Mesodermal cell (in vitro differentiated cells): ENCODE data around the gene GHITM.
"Not testable (repeated sequence)": the region's sequence is repeated elsewhere in the genome, so short reads cannot be mapped to it uniquely, and the experiment has no call there.

Source experiments
- H3K27ac ChIP-seq: 2 replicates; pipeline ENCODE4 v1.7.0; 2013; ENCODE audit warnings: mild to moderate bottlenecking, low read depth, low read length, moderate library complexity; ENCODE audit not compliant: severe bottlenecking
- H3K36me3 ChIP-seq: 2 replicates; pipeline ENCODE4 v1.7.1; 2013; ENCODE audit warnings: mild to moderate bottlenecking, low read length, moderate library complexity; ENCODE audit not compliant: control insufficient read depth, insufficient read depth
- H3K4me1 ChIP-seq: one replicate; pipeline ENCODE4 v1.7.1; 2013; ENCODE audit warnings: mild to moderate bottlenecking, low read length; ENCODE audit not compliant: insufficient read depth, control insufficient read depth, poor library complexity, severe bottlenecking
- H3K4me3 ChIP-seq: 2 replicates; pipeline ENCODE4 v1.7.0; 2013; ENCODE audit warnings: low read length, control low read depth, mild to moderate bottlenecking; ENCODE audit not compliant: insufficient read depth, poor library complexity, severe bottlenecking; ENCODE audit errors: extremely low read depth
- H3K9me3 ChIP-seq: 2 replicates; pipeline ENCODE4 v1.7.1; 2013; ENCODE audit warnings: mild to moderate bottlenecking, low read length, moderate library complexity; ENCODE audit not compliant: control insufficient read depth
- WGBS, 2 experiments: methylation state at CpG; one replicate each; pipeline ENCODE4 v1.1.5; 2013; ENCODE audit warnings: missing lambda C conversion rate in 2 of 2; ENCODE audit not compliant: insufficient coverage in 2 of 2; 5-methylcytosine and 5-hydroxymethylcytosine counted together

GHITM gene

DNA sequence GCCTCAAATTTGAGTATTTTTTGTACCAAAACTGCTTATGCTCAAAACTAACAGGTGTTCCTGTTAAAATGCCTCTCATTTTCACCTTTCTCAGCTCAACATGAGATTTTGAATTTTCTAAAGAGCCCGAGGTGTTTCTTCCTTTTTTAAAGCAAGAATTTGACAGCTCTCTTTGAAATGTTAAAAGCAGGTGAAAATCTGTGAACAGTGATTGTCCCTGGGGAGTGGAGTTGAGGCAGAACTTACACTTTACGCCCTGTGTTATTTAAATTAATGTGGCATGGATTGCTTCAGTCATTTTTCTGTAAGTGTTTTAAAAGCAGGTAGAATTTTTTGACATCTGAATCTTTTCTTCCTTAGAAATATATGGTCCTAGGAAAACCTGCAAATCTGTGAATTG is 25.1 kb downstream of the GHITM start:
- no peak overlapping the region for H3K27ac ChIP-seq
- H3K9me3 ChIP-seq = no peaks in the 10 kb centered on the region
- no peak overlapping the region for H3K4me3 ChIP-seq
- no peaks in the 10 kb centered on the region for H3K36me3 ChIP-seq
- WGBS, 2 experiments = 0 to 20% methylated on average over 1 to 2 of the region's 2 CpGs
- no peaks in the 10 kb centered on the region for H3K4me1 ChIP-seq

DNA sequence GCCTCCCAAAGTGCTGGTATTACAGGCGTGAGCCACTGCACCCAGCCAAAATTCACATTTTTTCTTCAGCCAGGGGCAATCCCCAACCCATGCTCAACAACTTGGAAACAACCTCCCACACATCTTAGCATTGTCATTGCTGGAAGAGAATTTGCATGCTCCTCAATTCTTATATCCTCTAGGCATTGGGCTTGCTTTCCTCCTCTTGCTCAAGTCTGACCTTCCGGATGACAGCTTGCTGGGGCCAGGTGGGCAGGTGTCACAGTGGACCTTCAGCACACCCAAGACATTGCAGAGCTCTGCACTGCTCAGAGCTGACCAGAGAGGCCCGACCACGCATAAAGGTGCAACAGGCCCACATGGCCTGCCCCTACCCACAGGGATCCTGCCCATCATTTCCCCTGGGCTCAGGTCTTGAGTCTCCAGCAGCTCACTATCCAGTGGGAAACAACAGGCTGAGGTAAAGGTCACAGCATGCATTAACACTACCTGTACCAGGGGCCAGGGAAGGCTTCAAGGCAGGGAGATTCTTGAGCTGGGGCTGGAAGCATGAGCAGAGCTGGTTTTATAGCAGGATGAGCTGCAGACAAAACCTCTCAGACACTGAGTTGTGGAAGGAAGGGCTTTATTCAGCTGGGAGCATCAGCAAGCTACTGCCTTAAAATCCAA is 27.4 kb downstream of the GHITM start:
- Histone ChIP-seq H3K9me3 (no peaks in the 10 kb centered on the region), H3K27ac (no peak overlapping the region), H3K36me3 (no peaks in the 10 kb centered on the region), H3K4me1 (no peaks in the 10 kb centered on the region), H3K4me3 (no peak overlapping the region)
- WGBS, 2 experiments = 89 to 90% methylated on average over 4 of the region's 4 CpGs

DNA sequence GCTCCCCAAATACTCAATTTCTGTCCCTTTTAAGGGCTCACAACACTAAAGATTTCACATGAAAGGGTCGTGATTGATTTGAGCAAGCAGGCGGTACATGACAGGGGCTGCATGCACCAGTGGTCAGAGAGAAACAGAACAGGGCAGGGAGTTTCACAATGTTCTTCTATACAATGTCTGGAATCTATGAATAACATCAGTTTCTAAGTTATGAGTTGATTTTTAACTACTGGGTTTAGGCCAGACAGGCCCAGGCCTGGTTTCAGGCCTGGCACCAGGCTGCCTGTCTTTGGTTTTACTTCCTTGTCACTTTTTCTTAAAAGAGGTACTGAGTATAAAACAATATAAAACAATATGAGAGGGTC is 28.0 kb downstream of the GHITM start:
- not testable (repeated sequence) for H3K9me3 ChIP-seq, H3K36me3 ChIP-seq, H3K4me1 ChIP-seq, H3K4me3 ChIP-seq, H3K27ac ChIP-seq
- no CpG with 5 or more reads among the region's 2 CpGs for WGBS, 2 experiments

GRCh38 chr10:84168382-84168781 is 29.1 kb downstream of the GHITM start:
- H3K4me3 ChIP-seq, H3K36me3 ChIP-seq, H3K4me1 ChIP-seq, H3K9me3 ChIP-seq, H3K27ac ChIP-seq: not testable (repeated sequence)
- WGBS, 2 experiments = 98% methylated on average over 8 to 10 of the region's 10 CpGs

DNA sequence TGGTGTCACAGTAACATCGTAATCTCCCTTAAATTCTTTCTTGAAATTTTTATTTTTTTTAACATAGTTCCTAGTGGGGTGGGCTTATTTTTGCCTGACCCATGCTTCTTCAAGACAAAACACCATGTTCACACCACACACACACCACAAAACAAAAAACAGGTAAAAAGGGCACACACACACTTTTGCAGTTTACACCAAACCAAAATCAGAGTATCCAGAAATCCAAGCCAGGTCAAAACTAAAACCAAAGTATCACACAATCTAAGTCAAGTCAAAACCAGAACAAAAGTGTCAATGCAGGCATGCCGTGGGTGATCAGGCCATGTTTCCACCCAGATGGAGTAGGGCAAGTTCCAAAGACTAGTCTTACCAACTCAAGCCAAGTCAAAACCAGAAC is 31.9 kb downstream of the GHITM start:
- H3K27ac ChIP-seq, H3K36me3 ChIP-seq, H3K4me1 ChIP-seq, H3K4me3 ChIP-seq, H3K9me3 ChIP-seq: not testable (repeated sequence)
- 89 to 100% methylated on average over 1 of the region's 2 CpGs for WGBS, 2 experiments

GRCh38 chr10:84171700-84172466 is 32.6 kb downstream of the GHITM start:
- not testable (repeated sequence) for H3K4me3 ChIP-seq, H3K4me1 ChIP-seq, H3K36me3 ChIP-seq, H3K27ac ChIP-seq, H3K9me3 ChIP-seq
- 89 to 90% methylated on average over 12 to 15 of the region's 21 CpGs for WGBS, 2 experiments

GRCh38 chr10:84172467-84173356 is 33.4 kb downstream of the GHITM start:
- no peaks in the 10 kb centered on the region for H3K4me1 ChIP-seq
- H3K36me3 ChIP-seq = no peaks in the 10 kb centered on the region
- H3K27ac ChIP-seq = no peak overlapping the region
- no peak overlapping the region for H3K4me3 ChIP-seq
- WGBS, 2 experiments = 88% methylated on average over 8 to 9 of the region's 9 CpGs
- no peaks in the 10 kb centered on the region for H3K9me3 ChIP-seq

DNA sequence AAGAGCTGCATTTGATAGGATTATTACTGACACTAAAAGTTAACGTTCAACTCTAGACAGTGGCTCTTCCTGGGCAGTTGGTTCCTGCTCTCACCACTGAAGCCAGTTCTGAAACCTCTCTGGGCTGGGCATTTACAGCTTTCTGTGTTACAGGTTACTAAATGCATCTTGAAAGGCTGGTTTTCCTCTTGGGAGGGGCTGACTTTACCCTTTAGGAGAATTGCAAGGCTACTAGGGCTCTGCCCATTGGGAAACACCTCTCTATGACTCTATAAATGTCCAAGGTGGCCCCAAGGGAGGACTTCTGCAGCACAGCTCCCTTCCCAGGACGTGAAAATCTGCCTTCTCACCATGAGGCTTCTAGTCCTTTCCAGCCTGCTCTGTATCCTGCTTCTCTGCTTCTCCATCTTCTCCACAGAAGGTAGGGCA is 34.2 kb downstream of the GHITM start, which contains the start of gene GPR15LG:
GPR15LG (plus strand) TSS at position 301 of the 429 bp plus-strand sequence; CDS start at position 352, 51 bp downstream.
- WGBS, 2 experiments = 80 to 100% methylated on average over 1 to 2 of the region's 2 CpGs
- Histone ChIP-seq H3K36me3 (no peaks in the 10 kb centered on the region), H3K9me3 (no peaks in the 10 kb centered on the region), H3K27ac (no peak within 1 kb of the TSS), H3K4me1 (no peaks in the 10 kb centered on the region), H3K4me3 (no peak within 1 kb of the TSS)

- Histone ChIP-seq H3K4me1 (no peaks in the 10 kb centered on the region), H3K9me3 (no peaks in the 10 kb centered on the region), H3K4me3 (no peak overlapping the region), H3K36me3 (no peaks in the 10 kb centered on the region), H3K27ac (no peak overlapping the region)
- WGBS, 2 experiments = 85 to 88% methylated on average over 4 to 6 of the region's 6 CpGs
These were observed 36.1 kb downstream of the GHITM start for GRCh38 chr10:84175436-84175835.

GRCh38 chr10:84176351-84176750 is 37.0 kb downstream of the GHITM start:
- Histone ChIP-seq H3K9me3 (no peaks in the 10 kb centered on the region), H3K4me3 (no peak overlapping the region), H3K27ac (no peak overlapping the region), H3K4me1 (no peaks in the 10 kb centered on the region), H3K36me3 (no peaks in the 10 kb centered on the region)
- 78 to 100% methylated on average over 1 of the region's 4 CpGs for WGBS, 2 experiments
